Activated T-helper 1 cell treated with Interleukin-2 at 50 U/mL for 16 hours (primary cell): ENCODE measurements around the gene GRIA3.
"Not testable (repeated sequence)": the region's sequence is repeated elsewhere in the genome, so short reads cannot be mapped to it uniquely, and the experiment has no call there.

Experiments
- DNase-seq: peaks from one replicate; pipeline ENCODE4 v3.0.0-alpha.2; 2020; ENCODE audit warnings: low read depth

Gene GRIA3

GRCh38 chrX:123272630-123273029, 88.6 kb downstream of the GRIA3 start:
- no peak for DNase-seq

- no peak for DNase-seq
These were observed 90.7 kb downstream of the GRIA3 start for GRCh38 chrX:123274796-123275195.

GRCh38 chrX:123277347-123277746, 93.3 kb downstream of the GRIA3 start:
- DNase-seq = no peak

- no peak for DNase-seq
These were observed 93.7 kb downstream of the GRIA3 start for GRCh38 chrX:123277821-123278220.

DNA sequence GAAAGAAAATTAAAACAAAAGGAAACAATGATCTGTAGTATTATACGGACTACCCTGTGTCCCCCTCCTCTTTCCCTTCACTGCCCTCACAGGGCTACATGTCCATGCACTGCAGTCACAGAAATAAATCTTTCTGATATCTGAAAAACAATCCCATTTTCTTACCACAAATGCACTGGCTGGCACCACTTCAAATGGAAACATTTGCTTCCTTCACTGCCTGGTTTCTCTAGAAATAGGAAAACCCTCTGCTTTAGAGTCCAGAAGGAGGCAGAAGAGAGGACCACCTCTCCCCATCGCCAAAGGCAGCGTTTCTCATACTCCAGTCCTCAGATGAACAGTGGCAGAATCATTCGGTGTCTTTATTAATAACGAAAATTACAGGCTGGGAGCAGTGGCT, 98.2 kb downstream of the GRIA3 start:
- DNase-seq = no peak

- DNase-seq = not testable (repeated sequence)
These were observed 99.3 kb downstream of the GRIA3 start for GRCh38 chrX:123283407-123283806.

DNA sequence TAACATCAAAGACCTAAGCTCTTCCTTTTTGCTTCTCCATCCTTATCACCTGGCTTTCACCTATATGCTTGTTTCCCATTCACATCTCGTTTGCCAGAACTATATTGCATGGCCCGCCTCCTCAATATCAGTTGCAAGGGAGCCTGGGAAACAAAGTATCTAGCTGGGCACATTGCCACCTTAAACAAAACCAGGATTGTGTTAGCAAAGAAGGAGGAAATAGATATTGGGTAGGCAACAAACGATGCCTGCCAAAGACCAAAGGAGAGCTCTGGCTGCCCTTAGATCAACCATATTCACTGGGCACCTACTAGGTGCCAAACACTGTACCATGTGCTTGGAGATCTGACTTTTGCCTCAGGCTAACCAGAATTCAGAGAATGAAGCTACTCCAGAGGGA, 107.5 kb downstream of the GRIA3 start:
- DNase-seq = no peak

DNA sequence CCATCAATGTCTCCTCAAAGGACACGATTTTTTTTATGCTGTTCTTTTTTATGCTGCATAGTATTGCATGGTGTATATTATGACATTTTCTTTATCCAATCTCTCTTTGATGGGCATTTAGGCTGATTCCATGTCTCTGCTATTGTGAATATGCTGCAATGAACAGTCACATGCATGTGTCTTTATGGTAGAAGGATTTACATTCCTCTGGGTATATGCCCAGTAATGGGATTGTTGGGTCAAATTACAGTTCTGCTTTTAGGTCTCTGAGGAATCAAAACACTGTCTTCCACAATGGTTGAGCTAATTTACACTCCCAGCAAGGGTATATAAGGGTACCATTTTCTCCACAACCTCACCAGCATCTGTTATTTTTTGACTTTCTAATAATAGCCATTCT, 113.9 kb downstream of the GRIA3 start:
- no peak for DNase-seq

GRCh38 chrX:123303429-123303828, 119.4 kb downstream of the GRIA3 start:
- DNase-seq = no peak

- no peak for DNase-seq
These were observed 124.6 kb downstream of the GRIA3 start for GRCh38 chrX:123308658-123309057.

DNA sequence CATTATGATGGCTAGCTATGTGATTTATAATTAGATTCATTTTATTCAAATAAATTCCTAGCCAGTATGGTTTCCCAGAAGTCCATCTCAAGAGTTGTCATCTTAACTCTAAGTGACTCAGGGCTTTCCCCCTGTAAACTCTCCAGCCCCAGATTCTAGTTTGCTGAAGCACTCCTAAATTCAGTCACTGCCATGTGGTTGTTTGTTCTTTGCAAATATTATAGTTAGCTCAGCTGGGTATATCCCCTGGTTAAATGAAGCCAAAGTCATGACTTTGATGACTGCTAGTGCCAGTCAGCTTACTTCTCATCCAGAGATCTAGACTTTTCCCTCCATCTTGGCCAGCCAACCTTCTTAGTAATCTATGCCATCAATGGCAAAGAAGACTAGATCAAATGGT, 126.0 kb downstream of the GRIA3 start:
- no peak for DNase-seq

DNA sequence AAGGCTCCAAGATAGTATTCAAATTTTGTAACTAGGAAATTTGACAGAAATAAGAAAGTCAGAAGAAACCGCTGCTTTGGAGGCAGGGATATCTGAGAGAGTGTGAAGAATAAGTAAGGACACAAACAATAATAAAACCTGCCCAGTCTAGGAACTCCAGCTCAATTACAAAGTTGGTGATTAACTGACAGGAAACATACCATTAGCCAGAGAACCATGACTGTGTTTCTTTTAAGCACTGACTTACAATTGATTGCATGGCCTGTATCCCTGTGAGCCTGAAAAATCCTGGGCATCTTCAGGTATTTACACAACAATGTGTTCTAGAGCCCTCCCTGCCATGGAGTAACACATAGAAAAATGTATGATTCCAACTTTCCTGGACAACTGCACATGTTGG, 127.4 kb downstream of the GRIA3 start:
- no peak for DNase-seq

DNA sequence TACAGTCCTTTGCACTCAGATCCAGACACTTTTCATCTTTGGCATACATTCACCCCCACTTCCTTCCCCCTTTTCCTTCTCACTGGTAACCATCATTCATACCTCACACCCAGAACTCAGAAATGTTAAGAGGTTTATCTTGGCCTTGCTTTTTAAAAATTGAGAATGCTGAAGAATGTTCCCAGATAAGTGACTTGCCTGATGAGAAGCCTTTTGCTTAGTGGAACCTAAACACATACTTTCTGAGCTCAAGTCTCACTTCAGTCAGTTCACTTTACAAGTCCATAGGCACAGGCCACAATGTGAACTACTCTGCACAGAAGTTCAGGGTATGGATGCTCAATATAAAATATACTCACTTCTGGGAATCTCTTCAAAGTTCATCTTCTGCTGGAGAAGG, 129.4 kb downstream of the GRIA3 start:
- DNase-seq = no peak

DNA sequence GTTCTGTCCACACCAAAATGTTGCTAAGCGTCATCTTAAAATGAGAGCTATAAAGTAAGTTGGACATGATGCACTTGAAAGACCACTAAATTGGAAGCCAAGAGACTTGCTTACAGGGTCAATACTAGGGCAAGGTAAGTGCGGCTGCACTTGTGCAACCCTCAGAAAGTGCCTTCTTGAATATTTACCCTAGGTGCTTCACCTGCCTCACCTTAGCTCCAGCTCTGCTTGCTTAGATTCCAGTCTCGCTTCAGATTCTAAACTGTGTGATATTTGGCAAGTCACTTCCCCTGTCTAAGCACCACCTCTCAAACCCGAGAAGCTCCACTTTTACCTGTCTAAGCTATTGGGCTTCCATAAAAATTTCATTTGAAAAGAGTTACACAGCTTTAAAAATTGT, 136.5 kb downstream of the GRIA3 start:
- DNase-seq = no peak

DNA sequence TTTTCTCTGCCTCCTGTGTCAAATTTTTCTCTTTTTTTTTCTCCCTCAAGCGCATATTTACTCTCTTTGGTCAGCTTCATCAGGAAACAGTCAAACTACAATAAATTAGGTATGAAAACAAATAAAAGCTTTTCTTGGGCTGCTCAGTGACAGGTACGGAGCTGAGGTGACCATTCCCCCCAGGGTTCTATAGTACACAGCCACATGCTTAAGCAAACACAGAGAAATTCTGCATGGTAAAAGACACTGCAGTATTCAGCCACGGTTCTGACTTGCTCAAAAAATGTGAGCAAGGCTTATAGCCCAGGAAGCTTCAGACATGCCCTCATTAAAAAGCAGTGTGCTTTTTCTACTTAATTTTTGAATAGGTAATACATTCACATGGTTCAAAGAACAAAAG, 138.5 kb downstream of the GRIA3 start:
- no peak for DNase-seq

DNA sequence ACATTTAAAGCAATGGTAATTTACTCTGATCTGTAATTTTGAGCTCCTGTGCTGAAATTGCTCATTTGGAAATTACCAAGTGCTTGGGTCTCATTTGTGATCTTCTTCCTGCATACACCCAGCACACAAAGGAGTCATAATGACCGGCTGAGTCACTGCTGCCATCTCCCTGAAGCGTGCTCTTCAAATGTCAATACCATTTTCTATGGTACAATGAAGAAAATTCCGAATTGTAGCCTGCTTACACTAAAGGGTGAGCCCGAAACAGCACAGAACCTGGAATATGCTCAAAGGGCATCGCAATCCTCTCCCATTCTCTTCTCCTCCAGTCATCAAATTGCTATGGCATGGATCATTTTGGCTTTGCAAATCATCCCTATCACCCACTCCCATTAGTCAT, 140.5 kb downstream of the GRIA3 start:
- no peak for DNase-seq

DNA sequence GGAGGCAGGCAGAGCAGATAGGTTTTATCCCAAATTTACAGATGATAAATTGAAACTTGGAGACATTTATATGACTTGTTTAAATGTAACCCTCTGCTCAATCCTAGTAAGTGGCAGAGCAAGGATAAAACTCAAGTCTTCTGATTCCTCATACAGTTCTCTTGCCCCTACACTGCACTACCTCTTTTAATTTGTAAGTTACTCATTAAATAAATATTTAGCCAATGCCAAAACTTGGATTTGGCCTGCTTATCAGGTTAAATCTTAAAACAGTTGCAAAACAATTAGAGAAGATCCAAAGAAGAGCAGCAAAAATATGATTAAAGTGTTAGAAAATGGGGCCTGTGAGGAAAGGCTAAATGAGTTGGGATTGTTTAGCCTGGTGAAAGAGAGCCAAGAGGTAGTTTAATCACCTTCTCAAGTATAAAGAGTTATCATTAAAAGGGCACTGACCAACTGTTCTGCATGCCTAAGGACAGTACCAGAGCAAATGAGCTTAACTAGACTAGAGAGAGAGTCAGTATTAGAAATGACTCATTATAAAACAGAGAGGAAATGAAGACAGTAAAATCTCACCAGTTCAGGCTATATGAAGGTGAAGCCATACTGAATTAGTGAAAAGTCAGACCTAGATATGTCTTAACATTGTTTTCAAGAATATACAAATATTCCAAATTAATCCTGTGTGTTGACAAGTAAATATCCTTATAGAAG, 146.3 kb downstream of the GRIA3 start:
- DNase-seq = no peak

- DNase-seq = no peak
These were observed 147.3 kb downstream of the GRIA3 start for GRCh38 chrX:123331349-123331748.

GRCh38 chrX:123331859-123332258, 147.8 kb downstream of the GRIA3 start:
- no peak for DNase-seq

- DNase-seq = no peak
These were observed 152.6 kb downstream of the GRIA3 start for GRCh38 chrX:123336666-123337065.

DNA sequence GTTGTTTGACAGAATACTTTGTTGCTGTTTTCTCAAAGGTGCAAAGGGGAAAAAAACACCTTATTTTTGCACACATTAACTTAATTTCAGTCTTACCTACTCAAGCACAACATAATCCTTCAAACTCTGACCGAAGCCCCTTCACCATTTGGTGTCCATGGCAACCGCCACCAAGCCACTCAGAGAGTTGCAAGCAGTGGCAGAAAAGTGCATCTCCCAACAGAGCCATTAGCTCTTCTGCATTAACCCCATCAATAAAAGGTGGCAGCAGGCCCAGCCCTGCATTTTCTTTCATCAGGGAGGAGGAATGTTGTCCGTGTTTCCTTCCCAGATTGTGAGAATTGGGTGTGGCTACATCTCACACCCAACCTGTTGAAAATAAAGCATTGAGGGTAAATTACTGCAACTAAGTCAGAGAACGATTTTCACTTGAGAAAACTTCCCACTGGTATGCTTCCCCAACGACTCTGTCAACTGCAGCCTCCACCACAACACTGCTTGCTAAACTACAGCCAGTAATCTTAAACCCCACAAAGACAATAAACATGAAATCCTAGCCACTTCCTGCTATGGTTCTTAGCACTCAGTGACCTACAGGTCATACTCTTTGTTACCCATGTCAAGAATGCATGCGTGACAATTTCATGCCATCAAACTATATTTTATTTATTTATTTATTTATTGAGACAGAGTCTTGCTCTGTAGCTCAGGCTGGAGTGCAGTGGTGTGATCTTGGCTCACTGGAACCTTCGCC, 154.0 kb downstream of the GRIA3 start:
- no peak for DNase-seq

DNA sequence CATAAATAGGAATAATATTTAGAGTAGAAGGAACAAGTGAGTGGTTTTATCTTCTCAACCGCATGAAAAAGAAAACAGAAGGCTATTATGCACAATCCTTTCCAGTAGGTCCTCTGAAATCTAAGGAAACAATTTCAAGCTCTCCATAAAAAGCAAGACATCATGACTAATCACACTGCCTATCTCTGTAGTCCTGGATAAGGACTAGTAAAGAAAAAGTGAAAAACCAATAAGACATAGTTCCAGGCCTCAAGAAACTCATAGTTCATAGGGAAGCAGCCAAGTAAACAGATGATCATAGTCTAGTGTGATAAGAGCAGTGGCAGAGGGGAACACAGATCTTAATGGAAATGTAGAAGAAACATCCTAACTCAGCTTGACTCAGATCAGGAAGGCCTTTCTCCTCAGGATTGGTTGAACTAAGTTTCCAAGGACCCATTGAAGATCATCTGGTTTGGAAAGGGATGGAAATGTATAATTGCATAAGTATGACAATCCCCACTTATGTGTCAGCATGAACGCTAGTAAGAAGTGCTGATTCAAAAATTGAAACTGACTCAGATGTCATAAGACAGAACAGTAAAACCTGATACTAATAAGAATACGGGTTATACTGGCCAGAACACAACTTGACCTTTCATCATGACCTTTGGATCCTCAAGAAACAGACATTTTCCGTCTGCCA, 155.3 kb downstream of the GRIA3 start:
- no peak for DNase-seq

DNA sequence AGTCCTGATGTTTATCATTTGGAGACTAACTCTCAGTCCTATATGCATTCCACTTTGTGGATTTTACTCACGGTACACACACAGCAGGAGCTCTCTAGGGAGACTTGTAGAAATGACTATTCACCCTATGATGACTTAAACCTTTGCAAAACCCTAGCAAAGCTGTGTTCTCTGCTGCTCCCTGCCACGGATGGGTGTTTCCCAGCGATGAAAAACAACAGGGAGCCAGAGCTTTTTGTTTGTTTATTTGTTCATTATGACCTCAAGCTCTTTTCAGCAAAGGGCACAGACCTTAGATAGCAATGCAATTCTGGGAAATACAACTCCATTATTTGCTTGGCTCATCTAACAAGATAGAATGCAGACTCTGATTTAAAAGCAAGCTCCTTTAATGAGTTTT, 156.6 kb downstream of the GRIA3 start:
- DNase-seq = no peak
